HG03139 (cell line): ENCODE measurements around the gene S100A7.
"Not testable (repeated sequence)": the region's sequence is repeated elsewhere in the genome, so short reads cannot be mapped to it uniquely, and the experiment has no call there.

Experiments
- ATAC-seq: cut with Tn5 transposase; IDR thresholded peaks from one replicate; pipeline ENCODE4 v1.9.1; 2021; ENCODE audit not compliant: unreplicated experiment

The S100A7 gene

GRCh38 chr1:153431427-153431826 lies 29.0 kb downstream of the S100A7 start:
- no peak for ATAC-seq

DNA sequence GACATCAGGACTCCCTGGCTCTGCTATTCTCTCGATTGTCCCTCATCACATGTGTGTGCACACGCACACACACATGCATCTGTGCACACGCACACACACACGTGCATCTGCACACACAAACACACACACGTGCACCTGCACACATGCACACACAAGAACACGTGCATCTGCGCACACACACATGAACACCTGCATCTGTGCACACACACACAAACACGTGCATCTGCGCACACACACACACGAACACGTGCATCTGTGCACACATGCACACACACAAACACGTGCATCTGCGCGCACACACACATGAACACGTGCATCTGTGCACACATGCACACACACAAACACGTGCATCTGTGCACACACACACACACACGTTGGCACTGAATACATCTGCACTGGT lies 29.4 kb downstream of the S100A7 start:
- no peak for ATAC-seq

DNA sequence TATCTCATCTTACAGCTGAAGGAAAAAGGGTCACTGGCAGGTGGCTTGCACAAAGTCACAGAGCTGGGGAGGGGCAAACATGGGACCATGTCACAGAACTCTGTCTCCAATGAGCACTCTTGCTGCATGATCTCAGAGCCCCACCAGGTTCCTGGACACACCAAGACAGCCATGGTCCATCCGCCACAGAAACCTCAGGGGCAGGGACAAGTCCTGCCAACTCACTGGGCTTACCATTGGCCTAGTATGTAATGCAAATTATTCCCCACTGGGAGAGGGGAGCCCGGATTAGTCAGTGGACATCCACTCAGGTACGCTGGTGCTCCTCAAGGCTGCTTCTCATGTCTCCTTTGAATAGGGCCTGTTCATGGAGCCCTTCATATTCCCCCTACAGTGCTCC lies 29.9 kb downstream of the S100A7 start:
- ATAC-seq, result no peak

- ATAC-seq, result no peak
Observed at GRCh38 chr1:153430166-153430553, 30.3 kb downstream of the S100A7 start.

GRCh38 chr1:153429266-153430165 lies 30.9 kb downstream of the S100A7 start:
- ATAC-seq, result no peak

GRCh38 chr1:153428791-153429190 lies 31.7 kb downstream of the S100A7 start:
- no peak for ATAC-seq

DNA sequence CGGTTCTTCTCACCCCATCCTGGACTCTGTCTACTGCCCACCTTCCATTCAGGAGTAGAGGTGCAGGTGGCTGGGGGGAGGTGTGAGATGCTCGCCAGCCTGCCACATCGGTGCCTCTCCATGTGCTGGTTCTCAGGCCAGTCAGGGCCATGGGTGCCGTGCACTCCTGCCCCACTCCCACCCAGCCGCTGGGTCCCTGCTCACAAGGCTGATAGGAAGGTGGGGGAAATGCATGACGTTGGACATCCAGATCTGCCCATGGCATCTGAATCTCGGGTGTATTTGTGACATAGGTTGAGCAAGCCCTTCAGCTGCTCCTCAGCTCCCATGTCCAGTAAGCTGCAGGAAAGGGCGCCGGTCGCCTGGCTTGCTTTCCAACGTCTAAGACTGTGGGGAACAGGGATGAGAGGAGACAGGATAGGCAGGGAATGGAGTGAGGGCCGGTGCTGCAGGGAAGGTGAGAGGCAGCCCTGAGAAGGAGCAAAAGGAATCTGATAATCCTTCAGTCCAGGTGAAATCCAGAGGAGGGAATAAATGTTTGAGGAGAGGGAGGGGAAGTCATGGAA lies 32.3 kb downstream of the S100A7 start:
- ATAC-seq, result no peak

- no peak for ATAC-seq
Observed at GRCh38 chr1:153426809-153427208, 33.6 kb downstream of the S100A7 start.

GRCh38 chr1:153422450-153423068 lies 37.9 kb downstream of the S100A7 start:
- no peak for ATAC-seq

DNA sequence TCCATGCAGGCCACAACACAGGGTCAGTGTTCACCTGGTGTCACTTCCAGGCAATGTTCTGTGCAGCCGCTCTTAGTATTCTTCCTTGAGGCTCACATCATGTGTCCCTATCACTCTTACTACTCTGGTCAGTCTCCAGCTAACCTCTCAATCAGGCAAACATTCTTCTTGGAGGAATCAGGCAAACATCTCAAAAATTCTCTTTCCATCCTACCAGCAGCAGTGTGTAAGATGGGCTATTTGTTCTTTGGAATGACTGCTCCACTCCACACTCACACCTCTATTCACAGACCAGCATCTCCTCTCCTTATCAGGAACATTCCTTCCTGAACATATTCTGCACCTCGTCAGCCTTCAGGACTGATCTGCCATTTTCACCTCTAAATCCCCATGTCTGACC lies 40.1 kb downstream of the S100A7 start:
- ATAC-seq, result no peak

- ATAC-seq, result not testable (repeated sequence)
Observed at GRCh38 chr1:153419436-153419793, 41.0 kb downstream of the S100A7 start.

- ATAC-seq, result not testable (repeated sequence)
Observed at GRCh38 chr1:153418758-153419435, 41.6 kb downstream of the S100A7 start.

- ATAC-seq, result no peak
Observed at GRCh38 chr1:153417136-153417888, 43.1 kb downstream of the S100A7 start.

DNA sequence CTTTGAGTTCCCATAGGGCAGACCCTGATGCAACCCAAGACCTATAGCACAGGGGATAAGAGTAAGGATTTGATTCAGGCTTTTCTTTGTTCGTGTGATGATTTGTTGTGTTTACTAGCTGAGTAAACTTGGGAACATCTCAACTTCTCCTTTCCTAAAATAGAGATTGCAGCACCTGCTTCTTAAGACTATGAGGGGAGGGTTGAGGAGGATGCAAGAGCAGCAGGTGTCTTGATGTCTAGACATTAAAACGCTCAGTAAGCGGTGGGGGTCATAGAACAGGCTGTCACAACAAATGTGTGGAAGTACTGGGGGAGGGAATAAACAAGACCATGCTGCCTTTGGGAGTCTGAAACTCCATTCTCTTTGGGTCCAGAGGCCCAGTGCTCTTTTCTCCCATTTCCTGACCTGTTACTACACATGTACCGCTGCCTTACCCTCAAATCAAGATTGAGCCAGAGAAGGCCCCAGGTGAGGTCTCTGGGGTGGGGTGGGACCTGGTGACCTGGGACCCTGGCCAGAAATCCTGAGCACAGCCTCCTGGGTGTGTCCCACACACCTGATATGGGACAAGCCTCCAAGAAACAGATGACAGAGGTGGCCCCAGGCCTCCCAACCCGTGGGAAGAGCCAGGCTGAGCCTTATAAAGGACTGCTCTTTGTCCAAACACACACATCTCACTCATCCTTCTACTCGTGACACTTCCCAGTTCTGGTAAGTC lies 44.4 kb downstream of the S100A7 start, which contains the start of gene S100A7A:
TSS of gene S100A7A (plus strand) at position 671 of the 721 bp plus-strand sequence. CDS start 1,563 bp downstream, outside the sequence.
- no peak for ATAC-seq

GRCh38 chr1:153413961-153414360 lies 46.5 kb downstream of the S100A7 start:
- not testable (repeated sequence) for ATAC-seq
